HAP-1 (cell line): ENCODE measurements around the gene KLK4.
"Not testable (repeated sequence)": the region's sequence is repeated elsewhere in the genome, so short reads cannot be mapped to it uniquely, and the experiment has no call there.

Experiments used
- DNase-seq, 2 experiments: peaks; one replicate each; pipeline ENCODE4 v3.0.0-alpha.2; 2016 to 2020; ENCODE audit warnings: low spot score in 2 of 2
- H3K27me3 ChIP-seq: fragments of 250-450 bp; sonication (Bioruptor Pico); 2 replicates; pipeline ENCODE4 v1.5.1; 2020; ENCODE audit warnings: low read depth, mild to moderate bottlenecking, moderate library complexity
- H3K36me3 ChIP-seq: fragments of 250-450 bp; sonication (Bioruptor Pico); replicated peaks from 2 replicates; pipeline ENCODE4 v1.5.1; 2020; ENCODE audit warnings: mild to moderate bottlenecking
- H3K4me1 ChIP-seq: fragments of 250-450 bp; sonication (Bioruptor Pico); 2 replicates; pipeline ENCODE4 v1.5.1; 2020; ENCODE audit warnings: mild to moderate bottlenecking
- H3K4me3 ChIP-seq: fragments of 250-450 bp; sonication (Bioruptor Pico); 2 replicates; pipeline ENCODE4 v1.5.1; 2020; ENCODE audit warnings: mild to moderate bottlenecking, moderate library complexity
- H3K9me3 ChIP-seq: fragments of 250-450 bp; sonication (Bioruptor Pico); 2 replicates; pipeline ENCODE4 v1.5.1; 2020; ENCODE audit warnings: mild to moderate bottlenecking, moderate library complexity
- in situ Hi-C: fragments of 300-500 bp; cut with MboI; formaldehyde crosslinking; loops from 3 replicates; pipeline ENCODE4 v1.14.3; 2020; ENCODE audit warnings: low sequenced_read_pairs, inconsistent platforms, mixed read lengths

The KLK4 gene

DNA sequence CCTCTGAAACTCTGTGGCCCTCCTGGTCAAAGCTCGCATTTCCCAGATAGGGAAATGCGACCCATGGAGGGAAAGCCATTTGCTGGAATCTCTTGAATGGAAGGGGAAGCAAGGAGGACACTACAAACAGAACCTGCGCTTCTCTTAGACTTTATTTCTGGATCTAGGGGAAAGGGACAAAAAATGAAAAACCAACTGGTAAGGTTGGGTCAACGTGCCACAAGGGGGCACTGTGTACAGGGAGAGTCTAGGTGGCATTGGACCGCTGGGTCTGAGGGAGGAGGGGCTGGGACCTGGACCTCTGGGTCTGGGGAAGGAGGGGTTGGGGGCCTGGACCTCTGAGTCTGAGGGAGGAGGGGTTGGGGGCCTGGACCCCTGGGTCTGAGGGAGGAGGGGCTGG is 5.0 kb downstream of the KLK4 start:
- in situ Hi-C loops, result loop anchor here (25.0 kb wide), 1 partner anchor 544 kb away; the partner anchor contains the start of gene NAPSA
- no peaks in the 10 kb centered on the region for H3K4me1 ChIP-seq
- H3K36me3 ChIP-seq, result no peaks in the 10 kb centered on the region

DNA sequence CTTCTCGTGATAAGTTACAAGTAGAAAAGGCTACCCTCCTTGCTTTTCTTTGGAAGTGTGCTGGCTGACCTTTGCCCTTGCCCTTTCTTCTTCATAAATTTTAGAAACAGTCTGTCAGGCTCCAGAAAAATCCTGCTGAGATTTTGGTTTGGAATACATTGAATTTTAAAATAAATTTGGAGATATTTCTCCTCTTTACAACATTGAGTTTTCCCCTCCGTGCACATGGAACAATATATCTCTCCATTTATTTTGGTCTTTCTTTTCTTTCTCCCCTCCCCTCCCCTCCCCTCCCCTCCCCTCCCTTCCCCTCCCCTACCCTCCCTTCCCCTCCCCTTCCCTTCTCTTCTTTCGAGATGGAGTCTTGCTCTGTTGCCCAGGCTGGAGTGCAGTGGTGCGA is 8.6 kb downstream of the KLK4 start:
- Histone ChIP-seq H3K27me3 (no peaks in the 10 kb centered on the region), H3K4me3 (no peak overlapping the region), H3K36me3 (no peaks in the 10 kb centered on the region), H3K9me3 (no peaks in the 10 kb centered on the region), H3K4me1 (no peaks in the 10 kb centered on the region)
- DNase-seq, result no peak
- in situ Hi-C loops, result loop anchor here (25.0 kb wide), 1 partner anchor 540 kb away; the partner anchor contains the start of gene NAPSA

More for the DNA sequence above, 5.0 kb downstream of the KLK4 start:
- H3K9me3 ChIP-seq, result no peaks in the 10 kb centered on the region
- peaks cover 11% of the 10 kb centered on the region for H3K27me3 ChIP-seq
- H3K4me3 ChIP-seq, result no peak overlapping the region
- peak; percentile 8 to 70 for DNase-seq

GRCh38 chr19:50899569-50899968 is 11.6 kb downstream of the KLK4 start:
- in situ Hi-C loops, result no loop called here
- DNase-seq, result no peak
- no peaks in the 10 kb centered on the region for H3K27me3 ChIP-seq
- H3K9me3 ChIP-seq, result no peaks in the 10 kb centered on the region
- H3K4me3 ChIP-seq, result no peak overlapping the region
- no peaks in the 10 kb centered on the region for H3K4me1 ChIP-seq
- H3K36me3 ChIP-seq, result no peaks in the 10 kb centered on the region

GRCh38 chr19:50898018-50898417 is 13.2 kb downstream of the KLK4 start:
- no peak for DNase-seq
- H3K36me3 ChIP-seq, result no peaks in the 10 kb centered on the region
- no peak overlapping the region for H3K4me3 ChIP-seq
- H3K9me3 ChIP-seq, result no peaks in the 10 kb centered on the region
- H3K4me1 ChIP-seq, result no peaks in the 10 kb centered on the region
- in situ Hi-C loops, result no loop called here
- no peaks in the 10 kb centered on the region for H3K27me3 ChIP-seq

DNA sequence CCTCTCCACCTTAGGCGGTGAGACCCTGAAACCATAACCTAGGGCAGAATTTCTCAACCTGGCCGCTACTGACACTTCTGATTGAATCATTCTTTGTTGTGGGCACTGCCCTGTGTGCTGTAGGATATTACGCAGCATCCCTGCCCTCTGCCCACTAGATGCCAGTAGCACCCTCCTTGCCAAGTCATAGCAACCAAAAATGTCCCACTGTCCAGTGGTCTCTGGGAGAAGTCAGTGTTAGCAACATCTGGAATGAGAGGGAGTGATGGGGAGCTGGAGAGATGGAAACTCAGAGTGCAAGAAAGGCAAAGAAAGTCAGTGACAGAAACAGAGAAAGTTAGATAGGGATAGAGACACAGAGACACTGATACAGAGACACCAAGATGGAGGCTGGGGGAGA is 13.6 kb downstream of the KLK4 start:
- no peaks in the 10 kb centered on the region for H3K27me3 ChIP-seq
- H3K36me3 ChIP-seq, result no peaks in the 10 kb centered on the region
- no peak for DNase-seq
- no peaks in the 10 kb centered on the region for H3K9me3 ChIP-seq
- H3K4me3 ChIP-seq, result no peak overlapping the region
- in situ Hi-C loops, result no loop called here
- H3K4me1 ChIP-seq, result no peaks in the 10 kb centered on the region

DNA sequence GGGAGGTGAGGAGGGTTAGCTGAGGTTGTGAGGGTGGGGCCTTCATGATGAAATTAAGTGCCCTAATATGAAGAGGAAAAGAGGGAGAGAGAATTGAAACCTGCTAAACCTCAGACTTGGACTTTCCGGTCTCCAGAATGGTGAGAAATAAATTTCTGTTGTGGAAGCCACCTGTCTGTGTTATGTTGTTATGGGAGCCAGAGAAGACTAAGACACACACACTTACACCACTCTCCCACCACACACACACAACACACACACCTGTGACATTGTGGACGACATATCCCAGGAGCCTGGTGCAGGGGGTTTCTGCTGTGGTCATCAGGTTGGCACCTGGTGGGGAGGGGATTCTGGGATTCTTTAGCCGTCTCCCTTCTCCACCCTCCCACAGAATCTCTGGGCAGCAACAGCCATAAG is 14.0 kb downstream of the KLK4 start:
- H3K36me3 ChIP-seq, result no peaks in the 10 kb centered on the region
- no peaks in the 10 kb centered on the region for H3K27me3 ChIP-seq
- in situ Hi-C loops, result no loop called here
- H3K9me3 ChIP-seq, result no peaks in the 10 kb centered on the region
- no peak for DNase-seq
- no peaks in the 10 kb centered on the region for H3K4me1 ChIP-seq
- H3K4me3 ChIP-seq, result no peak overlapping the region

GRCh38 chr19:50896591-50897190 is 14.5 kb downstream of the KLK4 start:
- H3K27me3 ChIP-seq, result no peaks in the 10 kb centered on the region
- in situ Hi-C loops, result no loop called here
- no peak overlapping the region for H3K4me3 ChIP-seq
- H3K4me1 ChIP-seq, result no peaks in the 10 kb centered on the region
- DNase-seq, result no peak
- no peaks in the 10 kb centered on the region for H3K9me3 ChIP-seq
- H3K36me3 ChIP-seq, result no peaks in the 10 kb centered on the region

GRCh38 chr19:50896089-50896590 is 15.1 kb downstream of the KLK4 start:
- H3K36me3 ChIP-seq, in situ Hi-C loops, H3K9me3 ChIP-seq, DNase-seq, H3K4me1 ChIP-seq, H3K4me3 ChIP-seq, H3K27me3 ChIP-seq: not testable (repeated sequence)

DNA sequence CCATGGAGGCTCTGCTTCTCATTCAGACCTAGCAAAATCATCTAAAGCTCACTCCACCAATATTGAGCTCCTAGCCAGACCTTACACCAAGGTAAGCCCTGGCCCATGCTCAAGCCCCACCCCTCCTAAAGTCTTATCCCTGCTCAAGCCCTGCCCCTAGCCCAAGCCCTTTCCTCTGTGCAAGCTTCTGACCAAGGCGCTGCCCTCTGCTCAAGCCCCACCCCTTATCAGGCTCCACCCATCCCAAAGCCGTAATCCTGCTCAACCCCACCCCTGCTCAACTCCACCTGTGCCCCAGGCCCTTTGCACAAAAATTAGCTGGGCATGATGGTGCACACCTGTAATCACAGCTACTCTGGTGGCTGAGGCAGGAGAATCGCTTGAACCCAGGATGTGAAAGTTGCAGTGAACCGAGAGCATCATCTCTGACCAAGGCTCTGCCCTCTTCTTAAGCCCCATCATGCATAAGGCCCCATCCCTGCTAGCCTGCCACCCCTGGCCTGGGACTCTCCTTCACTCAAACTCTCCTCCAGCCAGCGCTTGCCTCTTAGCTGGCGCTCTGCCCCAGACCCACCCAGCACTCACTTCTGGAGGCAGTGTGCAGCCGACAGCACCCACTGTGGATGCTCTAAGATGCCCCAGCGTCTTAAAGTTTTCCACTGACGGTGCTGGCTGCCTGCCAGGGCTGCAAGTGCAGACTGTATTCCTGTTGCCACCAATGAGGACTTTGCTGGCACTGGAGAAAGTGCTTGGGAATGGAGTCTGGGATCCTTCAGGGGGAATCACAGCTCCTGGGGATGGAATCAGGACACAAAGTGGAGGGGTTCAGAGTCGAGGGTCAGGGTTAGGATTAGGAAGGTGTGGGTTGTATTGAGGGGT is 16.5 kb downstream of the KLK4 start:
- in situ Hi-C loops, result no loop called here
- no peaks in the 10 kb centered on the region for H3K9me3 ChIP-seq
- DNase-seq, result no peak
- no peaks in the 10 kb centered on the region for H3K36me3 ChIP-seq
- H3K4me3 ChIP-seq, result no peak overlapping the region
- H3K27me3 ChIP-seq, result no peaks in the 10 kb centered on the region
- no peaks in the 10 kb centered on the region for H3K4me1 ChIP-seq

- no peaks in the 10 kb centered on the region for H3K4me1 ChIP-seq
- in situ Hi-C loops, result no loop called here
- peak in 1 of 2 experiments; percentile 24 for DNase-seq
- H3K36me3 ChIP-seq, result no peaks in the 10 kb centered on the region
- no peaks in the 10 kb centered on the region for H3K9me3 ChIP-seq
- H3K4me3 ChIP-seq, result no peak overlapping the region
- peaks cover 6% of the 10 kb centered on the region; the same call in 1 of the 2 replicates for H3K27me3 ChIP-seq
These were observed 18.0 kb downstream of the KLK4 start for GRCh38 chr19:50893047-50893736.

DNA sequence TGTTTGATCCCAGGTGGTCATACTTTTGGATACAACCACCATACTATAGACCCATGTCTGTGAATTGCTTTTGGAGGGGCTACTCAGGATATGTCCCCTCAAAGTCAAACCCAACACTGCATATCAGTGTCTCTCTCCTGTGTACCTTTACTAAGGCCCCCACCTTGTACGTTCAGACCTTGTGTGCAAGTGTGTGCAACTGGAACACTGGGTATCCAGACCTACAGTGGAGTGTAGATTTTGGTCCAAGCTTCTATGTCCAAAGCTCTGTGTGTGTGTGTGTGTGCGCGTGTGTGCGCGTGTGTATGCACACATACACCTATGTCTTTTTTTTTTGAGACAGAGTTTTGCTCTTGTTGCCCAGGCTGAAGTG is 20.0 kb downstream of the KLK4 start:
- Histone ChIP-seq H3K9me3 (no peaks in the 10 kb centered on the region), H3K36me3 (no peaks in the 10 kb centered on the region), H3K4me3 (no peak overlapping the region), H3K4me1 (no peaks in the 10 kb centered on the region), H3K27me3 (peaks cover 9% of the 10 kb centered on the region; the same call in 1 of the 2 replicates)
- DNase-seq, result no peak
- in situ Hi-C loops, result no loop called here

DNA sequence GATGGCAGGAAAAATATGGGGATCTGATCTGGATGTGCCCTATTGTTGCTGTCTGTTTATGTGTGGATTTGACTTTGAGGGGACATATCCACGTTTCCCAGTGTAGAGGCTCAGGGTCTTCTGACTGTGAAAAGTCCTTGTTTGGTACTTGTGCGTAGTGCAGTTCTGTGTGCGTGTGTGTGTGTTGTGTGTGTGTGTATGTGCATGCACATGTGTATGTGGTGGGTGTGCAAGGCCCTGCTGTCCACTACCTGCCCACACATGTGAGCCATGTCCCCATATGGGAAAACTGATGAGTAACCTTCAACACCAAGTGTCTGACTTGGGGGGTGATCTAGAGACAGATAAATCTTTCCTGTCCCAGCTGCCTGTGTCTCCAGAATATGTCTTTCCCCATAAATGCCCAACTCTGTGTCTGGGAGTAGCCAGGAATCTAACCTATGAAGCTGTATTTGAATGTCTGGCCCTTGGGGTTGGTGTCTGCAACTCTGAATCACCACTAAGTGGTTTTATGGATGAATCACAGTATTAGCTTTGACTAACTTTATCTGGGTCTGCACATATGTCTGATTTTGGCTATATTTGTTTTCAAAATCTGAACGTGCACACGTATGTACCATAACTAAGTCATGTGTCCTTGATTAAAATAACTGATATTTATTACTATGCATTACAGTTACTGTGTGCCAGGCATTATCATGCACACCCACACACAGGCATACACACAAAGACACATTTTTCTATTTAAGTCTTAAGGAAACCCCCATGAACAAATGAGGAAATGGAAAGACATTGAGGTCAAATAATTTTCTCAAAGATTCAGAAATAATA is 20.6 kb downstream of the KLK4 start:
- Histone ChIP-seq H3K4me1 (no peaks in the 10 kb centered on the region), H3K9me3 (no peaks in the 10 kb centered on the region), H3K27me3 (peaks cover 9% of the 10 kb centered on the region; the same call in 1 of the 2 replicates), H3K4me3 (no peak overlapping the region), H3K36me3 (no peaks in the 10 kb centered on the region)
- in situ Hi-C loops, result no loop called here
- DNase-seq, result no peak

GRCh38 chr19:50889638-50890037 is 21.6 kb downstream of the KLK4 start:
- Histone ChIP-seq H3K27me3 (peaks cover 9% of the 10 kb centered on the region; the same call in 1 of the 2 replicates), H3K4me3 (no peak overlapping the region), H3K9me3 (no peaks in the 10 kb centered on the region), H3K36me3 (no peaks in the 10 kb centered on the region), H3K4me1 (no peaks in the 10 kb centered on the region)
- in situ Hi-C loops, result no loop called here
- no peak for DNase-seq
